GM12891 (cell line): ENCODE measurements around the gene BCL11A.

Source experiments
- DNase-seq: peaks from one replicate; pipeline ENCODE4 v3.0.0; 2011; ENCODE audit warnings: low spot score; ENCODE audit not compliant: insufficient read length
- FAIRE-seq: peaks from 2 replicates; lab custom pipeline; 2011; peaks lifted over from hg19 to GRCh38; lab: Jason Lieb, UNC
- PAX5 ChIP-seq: IDR thresholded peaks from 2 replicates; pipeline ENCODE4 v1.6.1; 2011; ENCODE audit warnings: low read length, moderate library complexity, mild to moderate bottlenecking; ENCODE audit not compliant: insufficient read depth, severe bottlenecking
- POLR2A ChIP-seq: IDR thresholded peaks from 2 replicates; pipeline ENCODE4 v1.6.1; 2011; ENCODE audit warnings: low read depth, low read length, control low read depth
- POLR2AphosphoS5 ChIP-seq: IDR thresholded peaks from 2 replicates; pipeline ENCODE4 v1.6.1; 2011; ENCODE audit warnings: low read depth, low read length, control low read depth
- POU2F2 ChIP-seq: IDR thresholded peaks from 2 replicates; pipeline ENCODE4 v1.6.1; 2011; ENCODE audit warnings: low read depth, mild to moderate bottlenecking, control low read depth, low read length, moderate library complexity
- SPI1 ChIP-seq: IDR thresholded peaks from 2 replicates; pipeline ENCODE4 v1.6.1; 2011; ENCODE audit warnings: low read depth, low read length, control low read depth
- TAF1 ChIP-seq: IDR thresholded peaks from 2 replicates; pipeline ENCODE4 v1.6.1; 2011; ENCODE audit warnings: low read depth, low read length, control low read depth

The BCL11A gene

GRCh38 chr2:60414495-60415138 is 138.8 kb downstream of the BCL11A start:
- no peak for DNase-seq
- TF ChIP-seq SPI1 (no peak), POLR2A (no peak), POU2F2 (no peak), POLR2AphosphoS5 (no peak), PAX5 (no peak), TAF1 (no peak)
- FAIRE-seq = peak; percentile 80

- DNase-seq (no peak), FAIRE-seq (no peak)
- TF ChIP-seq POLR2AphosphoS5 (no peak), PAX5 (peak; percentile 44), POLR2A (no peak), POU2F2 (no peak), TAF1 (no peak), SPI1 (peak; percentile 81)
These were observed 139.7 kb downstream of the BCL11A start for GRCh38 chr2:60413814-60414168.

GRCh38 chr2:60413069-60413813 is 140.2 kb downstream of the BCL11A start:
- DNase-seq = no peak
- peak; percentile 82 for FAIRE-seq

GRCh38 chr2:60412620-60413019 is 140.8 kb downstream of the BCL11A start:
- DNase-seq (no peak), FAIRE-seq (no peak)
- TF ChIP-seq SPI1 = no peak
- TF ChIP-seq POLR2AphosphoS5 = no peak
- TF ChIP-seq POU2F2 = no peak
- TF ChIP-seq TAF1 = no peak
- no peak for TF ChIP-seq PAX5
- TF ChIP-seq POLR2A = no peak

More at GRCh38 chr2:60413069-60413813, 140.2 kb downstream of the BCL11A start:
- TF ChIP-seq SPI1 (no peak), POLR2AphosphoS5 (no peak), PAX5 (no peak), POLR2A (no peak), TAF1 (no peak), POU2F2 (no peak)

- DNase-seq (no peak), FAIRE-seq (peak; percentile 58)
- TF ChIP-seq PAX5 (no peak), POLR2A (no peak), POLR2AphosphoS5 (no peak), SPI1 (no peak), POU2F2 (no peak), TAF1 (no peak)
These were observed 141.4 kb downstream of the BCL11A start for GRCh38 chr2:60412027-60412426.

GRCh38 chr2:60411295-60411694 is 142.2 kb downstream of the BCL11A start:
- FAIRE-seq (no peak), DNase-seq (no peak)
- TF ChIP-seq POU2F2 = no peak

- TF ChIP-seq POLR2AphosphoS5 (no peak), SPI1 (no peak), TAF1 (no peak), PAX5 (no peak), POU2F2 (no peak), POLR2A (no peak)
- no peak for DNase-seq
- no peak for FAIRE-seq
These were observed 142.9 kb downstream of the BCL11A start for GRCh38 chr2:60410456-60411146.

GRCh38 chr2:60409531-60409871 is 144.0 kb downstream of the BCL11A start:
- FAIRE-seq (no peak), DNase-seq (no peak)
- TF ChIP-seq SPI1 = no peak
- no peak for TF ChIP-seq POU2F2
- TF ChIP-seq POLR2AphosphoS5 = no peak
- no peak for TF ChIP-seq PAX5
- no peak for TF ChIP-seq POLR2A
- TF ChIP-seq TAF1 = no peak

- FAIRE-seq (no peak), DNase-seq (no peak)
- TF ChIP-seq SPI1 (no peak), TAF1 (no peak), POU2F2 (no peak), POLR2A (no peak), POLR2AphosphoS5 (no peak), PAX5 (no peak)
These were observed 144.5 kb downstream of the BCL11A start for GRCh38 chr2:60408811-60409530.
